Measurements from ENCODE around the gene ARID4A.
"Not testable (repeated sequence)": the region's sequence is repeated elsewhere in the genome, so short reads cannot be mapped to it uniquely, and the experiment has no call there.

ARID4A gene

DNA sequence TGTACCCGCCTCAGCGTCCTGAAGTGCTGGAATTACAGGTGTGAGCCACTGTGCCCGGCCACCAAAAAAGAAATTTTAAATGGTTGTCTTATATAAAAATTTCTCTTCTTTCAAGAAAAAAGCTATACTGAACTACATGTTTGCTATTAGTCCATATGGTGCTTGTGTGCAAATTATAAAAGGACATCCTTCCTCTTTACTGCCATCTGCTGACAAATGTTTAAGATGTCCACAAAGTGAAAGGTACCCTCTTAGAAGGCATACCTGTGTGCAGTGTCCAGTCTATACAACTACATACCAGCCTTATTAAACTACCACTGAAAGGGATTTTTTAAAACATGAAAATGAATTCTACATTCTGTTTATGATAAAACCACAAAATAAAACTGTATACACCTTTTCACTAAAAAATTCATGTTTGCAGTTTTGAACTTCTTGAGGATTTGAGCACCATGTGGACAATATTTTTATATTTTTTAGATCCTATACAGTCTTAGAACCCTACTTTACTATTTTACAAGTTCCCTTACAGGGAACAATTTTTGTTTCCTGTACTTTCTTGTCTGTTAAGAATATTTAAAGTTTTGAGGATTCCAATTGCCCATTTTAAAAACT, 64.5 kb downstream of the ARID4A start:
- DNase-seq: no peak

DNA sequence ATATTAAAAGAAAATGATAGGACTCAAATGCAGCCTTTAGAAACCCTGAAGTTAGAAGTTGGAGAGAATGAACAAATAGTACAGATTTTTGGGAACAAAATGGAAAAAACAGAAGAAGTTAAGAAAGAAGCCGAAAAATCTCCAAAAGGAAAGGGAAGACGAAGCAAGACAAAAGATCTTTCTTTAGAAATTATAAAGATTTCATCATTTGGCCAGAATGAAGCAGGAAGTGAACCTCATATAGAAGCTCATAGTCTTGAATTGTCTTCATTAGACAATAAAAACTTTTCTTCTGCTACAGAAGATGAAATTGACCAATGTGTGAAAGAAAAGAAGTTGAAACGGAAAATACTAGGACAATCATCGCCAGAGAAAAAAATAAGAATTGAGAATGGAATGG, 66.0 kb downstream of the ARID4A start:
- DNase-seq: no peak

DNA sequence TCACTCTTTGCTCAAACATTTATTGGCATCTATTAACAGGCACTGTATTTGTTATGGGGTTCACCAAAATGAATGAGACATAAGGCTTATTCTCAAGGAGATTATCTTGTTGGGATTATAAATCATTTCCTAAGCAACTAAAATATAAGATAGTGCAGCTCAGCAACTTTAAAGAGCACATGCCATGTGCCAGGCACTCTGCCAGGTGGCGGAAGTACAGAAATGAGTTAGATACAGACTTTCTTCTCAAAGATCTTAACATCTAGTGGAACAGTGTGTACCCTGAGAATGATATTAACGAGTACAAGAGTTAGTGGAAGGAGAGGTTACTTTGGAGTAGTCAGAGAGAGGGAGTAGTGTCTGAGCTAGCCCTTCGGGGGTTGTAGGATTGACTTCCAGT, 68.9 kb downstream of the ARID4A start:
- DNase-seq: no peak

DNA sequence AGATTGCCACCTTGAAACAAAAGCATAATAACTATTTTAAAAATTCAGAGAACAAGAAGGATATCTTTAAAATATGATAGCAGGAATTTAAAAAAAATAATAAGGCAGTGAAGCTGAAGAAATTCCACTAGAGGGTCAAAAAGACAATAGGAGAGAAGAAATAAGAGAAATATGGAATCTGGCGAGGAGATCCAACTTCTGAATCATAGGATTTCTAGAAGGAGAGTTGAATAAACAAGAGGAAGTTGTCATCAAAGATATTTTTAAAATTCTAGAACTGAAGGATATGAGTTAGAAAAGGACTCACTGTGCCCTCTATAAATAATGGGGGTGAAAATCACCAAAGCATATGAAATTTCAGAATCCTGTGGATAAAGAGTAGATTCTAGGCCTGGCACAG, 70.6 kb downstream of the ARID4A start:
- no peak for DNase-seq

DNA sequence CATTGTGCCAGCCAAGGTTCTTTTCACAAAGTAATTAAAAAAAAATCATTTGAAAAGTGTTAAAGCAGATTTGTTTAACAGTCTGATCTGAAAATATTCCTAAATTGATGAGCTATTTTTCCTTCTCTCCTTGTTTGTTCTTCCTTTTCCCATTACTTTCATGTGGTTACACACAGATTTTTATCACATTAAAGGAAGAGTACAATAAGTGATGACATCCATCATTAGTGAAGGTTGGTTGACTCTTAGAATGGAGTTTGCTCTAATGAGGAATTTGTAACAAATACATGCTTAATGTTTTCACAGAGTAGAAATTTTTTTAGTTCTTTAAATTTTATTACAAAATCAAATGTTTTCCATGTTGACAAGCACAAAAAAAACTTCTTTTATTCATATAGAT, 78.4 kb downstream of the ARID4A start:
- no peak for DNase-seq

DNA sequence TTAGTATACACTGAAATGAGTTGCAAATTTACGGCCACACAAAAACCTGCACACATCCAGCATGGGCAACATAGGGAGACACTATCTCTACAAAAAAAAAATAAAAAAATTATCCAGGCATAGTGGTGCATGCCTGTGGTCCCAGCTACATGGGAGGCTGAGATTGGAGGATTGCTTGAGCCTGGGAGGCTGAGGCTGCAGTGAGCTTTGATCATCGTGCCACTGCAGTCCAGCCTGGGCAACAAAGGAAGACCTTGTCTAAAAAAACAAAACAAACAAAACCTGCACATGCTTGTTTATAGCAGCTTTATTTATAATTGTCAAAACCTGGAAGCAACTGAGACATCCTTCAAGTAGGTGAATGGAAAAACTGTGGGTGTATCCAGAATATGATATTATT, 92.5 kb downstream of the ARID4A start:
- DNase-seq: no peak

DNA sequence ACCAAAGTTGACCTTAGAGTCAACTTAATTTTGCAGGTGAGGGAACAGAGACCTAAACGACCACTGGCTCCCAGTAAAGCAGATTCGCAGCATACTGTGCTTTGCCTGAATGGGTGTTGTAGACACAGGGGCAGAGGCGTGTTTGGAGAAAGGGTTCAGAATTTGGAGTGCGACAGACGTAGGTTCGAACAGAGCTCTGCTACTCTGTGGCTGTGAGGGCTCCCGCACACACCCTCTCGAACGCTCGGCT, 97.1 kb downstream of the ARID4A start:
- no peak for DNase-seq

DNA sequence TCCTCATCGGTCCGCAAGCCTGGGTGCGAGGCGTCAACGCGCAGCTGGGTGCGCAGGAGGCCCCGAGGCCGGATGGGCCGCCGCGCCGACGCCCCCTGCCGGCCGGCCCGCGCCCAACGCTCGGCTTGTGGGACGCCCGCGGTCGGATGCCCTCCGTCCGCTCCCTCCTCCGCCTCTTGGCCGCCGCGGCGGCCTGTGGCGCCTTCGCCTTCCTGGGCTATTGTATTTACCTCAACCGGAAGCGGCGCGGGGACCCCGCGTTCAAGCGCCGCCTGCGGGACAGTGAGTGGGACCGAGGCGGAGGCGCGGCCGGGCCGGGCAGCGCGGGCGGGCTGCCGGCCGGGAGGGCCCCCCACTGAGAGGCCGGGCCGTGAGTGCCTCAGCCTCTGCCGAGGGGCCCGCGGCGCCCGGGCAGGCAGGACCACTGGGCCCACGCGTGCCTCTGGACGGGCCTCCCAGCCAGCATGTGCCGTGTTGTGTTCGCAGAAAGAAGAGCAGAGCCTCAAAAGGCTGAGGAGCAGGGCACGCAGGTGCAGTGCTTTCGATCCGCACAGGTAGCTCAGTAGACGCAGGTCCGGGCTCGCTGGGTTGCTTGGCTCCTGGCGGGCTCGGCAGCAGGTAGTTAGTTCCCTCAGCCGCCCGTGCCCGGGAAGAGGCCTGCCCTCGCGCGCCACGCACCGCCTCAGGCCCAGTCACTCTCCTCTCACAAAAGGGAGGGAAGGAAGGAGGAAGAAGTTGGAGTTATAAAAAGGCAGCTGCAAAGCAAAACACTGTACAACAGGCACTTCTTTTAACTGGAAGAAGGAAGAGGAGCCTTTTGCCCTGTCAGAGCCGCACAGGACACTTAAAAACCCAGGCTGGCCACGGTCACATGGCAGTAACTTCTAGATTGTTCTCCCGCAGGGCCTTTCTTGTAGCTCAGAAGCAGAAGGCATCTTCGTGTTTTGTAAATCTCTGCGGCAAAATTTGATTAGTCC, 97.7 kb downstream of the ARID4A start, which contains the start of gene TOMM20L:
Gene TOMM20L (plus strand): TSS at position 119 of the 977 bp plus-strand sequence. CDS start 28 bp downstream, at position 147.
- DNase-seq: peak; percentile 91

DNA sequence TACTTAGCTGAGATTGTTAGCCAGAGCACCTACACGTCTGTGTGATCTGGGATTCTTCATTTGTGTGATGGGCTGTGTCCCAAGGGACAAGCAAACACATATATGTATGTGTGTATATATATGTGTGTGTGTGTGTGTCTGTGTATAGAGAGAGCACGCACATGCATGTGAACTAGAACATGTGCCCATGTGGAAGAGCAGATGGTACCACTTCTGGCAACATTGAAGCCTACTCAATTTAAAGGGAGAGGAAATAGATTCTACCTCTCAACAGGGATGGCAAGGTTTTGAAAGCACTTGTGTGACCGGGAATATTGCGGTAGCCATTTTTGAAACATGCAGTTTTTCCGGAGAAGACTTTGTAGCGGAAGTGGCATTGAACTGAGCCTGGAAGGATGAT, 98.8 kb downstream of the ARID4A start:
- DNase-seq: no peak

DNA sequence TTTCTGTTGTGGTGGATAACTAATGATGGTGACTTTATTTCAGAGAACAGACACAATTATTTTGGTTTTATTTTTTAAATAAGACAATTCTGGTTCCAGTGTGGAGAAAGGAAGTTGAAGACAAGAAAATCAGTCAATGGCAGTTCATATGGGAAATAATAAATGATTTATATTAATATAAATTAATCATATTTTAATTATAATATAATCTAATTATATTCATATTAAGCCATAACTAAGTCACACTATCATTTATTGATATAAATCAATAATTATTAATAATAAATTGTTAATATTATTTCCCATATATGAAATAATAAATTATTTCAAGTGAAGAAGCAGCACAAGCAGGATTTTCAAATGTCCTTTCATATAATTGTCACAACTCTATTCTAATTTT, 100.1 kb downstream of the ARID4A start:
- no peak for DNase-seq

DNA sequence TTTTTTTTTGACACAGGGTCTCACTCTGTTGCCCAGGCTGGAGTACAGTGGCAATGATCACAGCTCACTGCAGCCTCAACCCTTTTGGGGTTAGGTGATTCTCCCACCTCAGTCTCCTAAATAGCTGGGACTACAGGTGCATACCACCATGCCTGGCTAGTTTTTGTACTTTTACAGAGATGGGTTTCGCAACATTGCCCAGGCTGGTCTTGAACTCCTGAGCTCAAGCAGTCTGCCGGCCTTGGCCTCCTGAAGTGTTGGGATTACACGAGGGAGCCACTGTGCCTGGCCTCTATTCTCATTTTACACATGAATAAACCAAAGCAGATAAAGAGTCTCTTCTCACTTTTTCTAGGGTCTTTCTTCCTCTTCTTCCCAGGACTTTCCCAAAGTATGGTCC, 100.5 kb downstream of the ARID4A start:
- no peak for DNase-seq

DNA sequence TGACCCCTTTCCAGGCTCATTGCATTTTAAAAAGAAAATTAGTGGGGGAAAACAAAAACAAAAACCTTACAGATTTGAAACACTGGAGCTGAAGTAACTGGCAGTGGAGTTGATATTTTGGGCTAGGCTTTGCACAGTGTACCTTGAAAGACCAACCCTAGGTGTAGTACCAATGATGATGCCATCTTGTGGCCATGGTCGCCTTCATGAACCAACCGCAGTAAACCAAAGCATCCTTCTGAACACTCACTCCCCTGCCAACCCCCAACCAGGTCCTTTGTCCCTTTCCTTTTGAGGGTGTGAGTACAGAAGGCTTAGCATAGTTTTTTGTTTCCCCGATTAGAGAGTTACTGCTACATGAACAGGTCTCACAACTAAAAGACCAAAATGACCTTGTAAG, 103.2 kb downstream of the ARID4A start:
- DNase-seq: no peak

DNA sequence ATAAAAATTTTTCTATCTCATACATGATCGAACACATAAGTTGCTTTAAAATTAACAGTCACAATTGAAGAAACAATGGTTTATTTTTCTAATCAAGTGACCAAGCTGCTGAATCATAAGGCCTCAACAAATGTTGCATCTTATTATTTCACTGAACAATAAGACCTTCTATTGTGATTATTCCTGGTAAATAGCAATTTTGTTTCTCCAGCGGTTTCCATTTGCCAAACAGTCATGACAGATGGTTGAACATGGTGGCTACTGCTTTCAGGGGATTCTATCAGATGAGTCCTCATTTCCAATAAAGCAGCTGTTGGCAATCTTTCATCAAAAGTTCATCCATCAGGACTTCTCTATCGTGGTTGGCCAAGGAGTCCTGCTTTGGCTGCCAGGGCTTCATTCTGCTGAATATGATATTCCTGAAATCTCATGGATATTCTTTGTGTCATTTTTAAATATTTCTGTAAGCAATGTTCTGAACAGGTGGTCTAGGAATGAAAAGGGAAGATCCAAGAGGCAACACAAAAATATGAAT, 110.4 kb downstream of the ARID4A start:
- DNase-seq: no peak

DNA sequence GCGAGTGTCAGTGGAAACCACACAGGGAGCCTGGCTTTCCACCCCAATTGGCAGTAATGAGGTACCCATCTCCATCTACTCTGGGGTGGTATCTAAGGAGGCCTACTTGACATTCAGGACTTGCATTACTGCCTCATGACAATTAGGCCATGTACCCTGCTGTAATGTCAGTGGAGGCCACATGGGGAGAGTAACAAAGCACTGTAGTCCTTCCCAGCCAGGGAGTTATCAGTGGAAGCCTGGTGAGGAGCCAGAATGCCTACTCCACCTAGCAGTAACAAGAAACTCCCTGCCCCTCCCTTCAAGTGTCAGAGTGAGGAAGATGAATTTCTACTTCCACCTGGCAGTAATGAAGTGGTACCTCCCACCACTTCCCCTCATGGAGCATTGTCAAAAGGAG, 116.5 kb downstream of the ARID4A start:
- DNase-seq: no peak

DNA sequence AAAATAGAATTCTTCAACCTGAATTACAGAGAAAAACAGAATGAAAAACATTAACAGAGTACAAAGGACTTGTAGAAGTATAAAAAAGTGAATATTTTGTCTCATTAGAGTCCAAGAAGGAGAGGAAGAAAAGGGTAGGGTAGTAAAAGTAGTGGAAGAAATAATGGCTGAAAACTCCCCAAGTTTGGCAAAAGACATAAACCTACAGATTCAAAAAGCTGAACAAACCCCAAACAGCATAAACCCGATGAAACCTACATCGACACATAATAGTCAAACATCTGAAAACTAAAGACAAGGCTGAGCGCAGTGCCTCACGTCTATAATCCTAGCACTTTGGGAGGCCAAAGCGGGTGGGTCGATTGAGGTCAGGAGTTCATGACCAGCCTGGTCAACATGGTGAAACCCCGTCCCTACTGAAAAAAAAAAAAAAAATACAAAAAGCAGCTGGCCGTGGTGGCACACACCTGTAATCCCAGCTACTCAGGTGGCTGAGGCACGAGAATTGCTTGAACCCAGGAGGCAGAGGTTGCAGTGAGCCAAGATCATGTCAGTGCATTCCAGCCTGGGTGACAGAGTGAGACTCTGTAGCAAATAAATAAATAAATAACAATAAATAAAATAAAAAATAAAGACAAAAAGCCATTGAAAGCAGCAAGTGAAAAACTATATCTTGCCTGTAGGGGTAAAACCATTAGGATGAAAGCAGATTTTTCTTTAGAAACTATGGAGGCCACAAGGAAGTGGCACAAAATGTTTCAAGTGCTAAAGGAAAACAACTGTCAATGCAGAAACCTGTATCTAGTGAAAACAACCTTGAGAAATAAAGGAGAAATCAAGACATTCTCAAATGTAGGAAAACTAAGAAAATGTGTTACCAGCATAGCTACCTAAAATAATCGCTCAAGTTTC, 117.5 kb downstream of the ARID4A start:
- DNase-seq: no peak

DNA sequence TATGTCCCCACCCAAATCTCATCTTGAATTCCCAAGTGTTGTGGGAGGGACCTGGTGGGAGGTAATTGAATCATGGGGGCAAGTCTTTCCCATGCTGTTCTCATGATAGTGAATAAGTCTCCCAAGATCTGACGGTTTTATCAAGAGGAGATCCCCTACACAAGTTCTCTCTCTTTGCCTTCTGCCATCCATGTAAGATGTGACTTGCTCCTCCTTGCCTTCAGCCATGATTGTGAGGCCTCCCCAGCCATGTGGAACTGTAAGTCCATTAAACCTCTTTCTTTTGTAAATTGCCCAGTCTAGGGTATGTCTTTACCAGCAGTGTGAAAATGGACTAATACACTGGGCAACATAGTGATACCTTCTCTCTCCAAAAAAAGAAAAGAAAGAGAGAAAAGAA, 118.6 kb downstream of the ARID4A start:
- DNase-seq: not testable (repeated sequence)

Data from activated CD8-positive, alpha-beta memory T cell treated with anti-CD3 and anti-CD28 coated beads, Interleukin-2, amount 50 U/mL, for 48 hours (primary cell).